ENCODE data around the gene HOXC13. TPM values are rescaled to one million over a fixed set of nuclear protein-coding genes. Genes with fewer than 3 reads are reported as not detected.

HOXC13 gene
- total RNA-seq, 1 donor from 2014 or later, result 0.69 TPM

DNA sequence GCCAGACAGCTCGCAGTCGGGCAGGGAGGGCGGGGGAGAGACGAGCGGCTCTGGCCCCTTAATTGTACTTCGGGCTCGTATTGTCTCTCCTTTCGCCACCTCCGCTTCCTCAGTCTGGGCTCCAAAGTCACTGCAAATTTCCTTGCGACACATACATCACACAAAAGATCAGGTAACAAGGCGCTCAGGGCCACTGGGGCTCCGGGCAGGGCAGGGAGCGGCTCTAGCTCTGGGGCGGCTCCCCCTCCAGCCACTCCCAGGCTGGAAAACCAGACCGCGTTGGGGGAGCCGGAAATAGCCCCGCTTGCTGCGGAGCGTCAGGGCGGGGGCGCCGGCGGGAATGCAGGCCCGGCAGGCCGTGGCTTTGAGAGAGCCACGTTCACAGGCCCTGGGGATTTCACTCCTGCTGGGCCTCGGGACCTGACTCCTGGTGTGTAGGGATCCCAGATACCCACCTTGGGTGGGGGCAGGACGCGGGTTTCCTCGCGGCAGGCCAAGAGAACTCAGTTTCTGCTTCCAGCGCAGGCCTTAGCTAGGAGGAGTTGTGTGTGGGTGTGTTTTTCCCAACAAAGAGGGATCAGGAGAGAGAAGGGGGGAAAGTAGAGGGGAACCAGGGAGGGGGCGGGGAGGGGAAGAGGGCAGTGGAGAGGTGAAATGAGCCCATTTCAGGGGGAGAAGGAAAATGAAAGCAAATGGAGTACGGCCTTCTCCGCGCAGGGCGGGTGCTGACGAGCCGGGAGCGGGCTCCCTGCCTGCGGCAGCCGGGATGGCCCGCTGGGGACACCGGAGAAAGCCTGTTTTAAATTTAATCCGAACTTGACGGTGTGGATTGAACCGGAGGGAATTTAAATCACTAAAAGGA, 57.0 kb downstream of the HOXC13 start:
- Mint-ChIP-seq H3K4me3 (peak overlapping the region; percentile 56), H3K36me3 (no peaks in the 10 kb centered on the region), H3K27ac (no peak overlapping the region), H3K27me3 (ENCODE audit: low read depth) (peaks cover 100% of the 10 kb centered on the region), H3K4me1 (peaks cover 22% of the 10 kb centered on the region), H3K9me3 (no peaks in the 10 kb centered on the region)
- no peak for DNase-seq (ENCODE audit: low spot score in 2 of 2, unreplicated experiment in 2 of 2)
- TF ChIP-seq, protein P1, sequence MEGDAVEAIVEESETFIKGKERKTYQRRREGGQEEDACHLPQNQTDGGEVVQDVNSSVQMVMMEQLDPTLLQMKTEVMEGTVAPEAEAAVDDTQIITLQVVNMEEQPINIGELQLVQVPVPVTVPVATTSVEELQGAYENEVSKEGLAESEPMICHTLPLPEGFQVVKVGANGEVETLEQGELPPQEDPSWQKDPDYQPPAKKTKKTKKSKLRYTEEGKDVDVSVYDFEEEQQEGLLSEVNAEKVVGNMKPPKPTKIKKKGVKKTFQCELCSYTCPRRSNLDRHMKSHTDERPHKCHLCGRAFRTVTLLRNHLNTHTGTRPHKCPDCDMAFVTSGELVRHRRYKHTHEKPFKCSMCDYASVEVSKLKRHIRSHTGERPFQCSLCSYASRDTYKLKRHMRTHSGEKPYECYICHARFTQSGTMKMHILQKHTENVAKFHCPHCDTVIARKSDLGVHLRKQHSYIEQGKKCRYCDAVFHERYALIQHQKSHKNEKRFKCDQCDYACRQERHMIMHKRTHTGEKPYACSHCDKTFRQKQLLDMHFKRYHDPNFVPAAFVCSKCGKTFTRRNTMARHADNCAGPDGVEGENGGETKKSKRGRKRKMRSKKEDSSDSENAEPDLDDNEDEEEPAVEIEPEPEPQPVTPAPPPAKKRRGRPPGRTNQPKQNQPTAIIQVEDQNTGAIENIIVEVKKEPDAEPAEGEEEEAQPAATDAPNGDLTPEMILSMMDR (IDR thresholded peaks at IDR 0.05; ENCODE audit: unreplicated experiment), result no peak

Small RNA genes within 50 kb of the gene (microRNA-seq; reads per million reads assigned to microRNA genes)
- gene MIR196A2, result 93.8 reads per million, percentile 61 among the genes with 10 or more reads in this experiment

Other genes with a start within 250 kb of the HOXC13 start
- gene CALCOCO1, start 211.4 kb upstream of the HOXC13 start, total RNA-seq, result 124 to 130 TPM (median 124 TPM) in 3 replicates
- not detected in 3 replicates for gene CISTR, start 186.9 kb upstream of the HOXC13 start, total RNA-seq
- not detected in 3 replicates for gene HOXC12, start 16.1 kb downstream of the HOXC13 start, total RNA-seq
- 0.47 to 0.60 TPM (median 0.47 TPM) in 3 replicates for gene HOXC11, start 34.3 kb downstream of the HOXC13 start, total RNA-seq
- 1.1 to 1.8 TPM (median 1.8 TPM) in 3 replicates for gene HOTAIR, start 36.1 kb downstream of the HOXC13 start, total RNA-seq
- 0.95 to 0.97 TPM (median 0.96 TPM) in 3 replicates for gene HOXC10, start 46.3 kb downstream of the HOXC13 start, total RNA-seq
- gene HOXC9, start 61.3 kb downstream of the HOXC13 start, total RNA-seq, result 1.1 to 2.0 TPM (median 1.6 TPM) in 3 replicates
- 4.9 to 5.9 TPM (median 5.5 TPM) in 3 replicates for gene HOXC8, start 70.2 kb downstream of the HOXC13 start, total RNA-seq
- 15.5 to 17.4 TPM (median 16.3 TPM) in 3 replicates for gene HOXC6, start 89.6 kb downstream of the HOXC13 start, total RNA-seq
- gene HOXC5, start 94.2 kb downstream of the HOXC13 start, total RNA-seq, result 28.7 to 33.8 TPM (median 29.3 TPM) in 3 replicates
- gene HOXC4, start 115.0 kb downstream of the HOXC13 start, total RNA-seq, result 67.4 to 73.6 TPM (median 69.4 TPM) in 3 replicates

Data from mesothelial cell of epicardium (in vitro differentiated cells).